H1 (cell line): ENCODE results near the gene TTC27. TPM values are rescaled to one million over a fixed set of nuclear protein-coding genes. Genes with fewer than 3 reads are reported as not detected.

Experiments used
- HDAC2 ChIP-seq, 2 experiments: fragments of 300-600 bp in 1 of 2; sonication (generic) in 1 of 2; IDR thresholded peaks; 2 replicates each; pipeline ENCODE4 v1.6.1; 2011 to 2012; ENCODE audit warnings: low read depth in 2 of 2, low read length in 2 of 2, mild to moderate bottlenecking in 2 of 2, moderate library complexity in 2 of 2, borderline replicate concordance in 1 of 2, inconsistent platforms in 1 of 2
- polyA plus RNA-seq, 7 experiments: library from polyadenylated mRNA; depleted of rRNA in 3 of 7; stranded (reverse) in 5 of 7; unstranded in 2 of 7; fragments of >200 nt in 5 of 7; fragments of 200-250 nt in 2 of 7; gene quantifications; 1 replicate in 5 of 7; 2 replicates in 1 of 7; 4 replicates in 1 of 7; pipeline versions ENCODE4 v1.2.1 to v1.2.3, GENCODE V29; 2011 to 2013; ENCODE audit warnings: missing spikeins in 2 of 7, mixed read lengths in 2 of 7
- total RNA-seq: library from RNA; stranded (reverse); fragmentation: NEBNext Ultra II Directional; extraction: Animal tissue kit (Norgen Biotek cat#: 25700); gene quantifications from 2 replicates; pipeline ENCODE4 v1.2.1, GENCODE V29; 2021

Gene TTC27
- total and polyA plus RNA-seq, 2 of the 8 experiments (the other 6 are each of a cell fraction or from before 2014, with no cell fraction given): 13.8 to 29.1 TPM

DNA sequence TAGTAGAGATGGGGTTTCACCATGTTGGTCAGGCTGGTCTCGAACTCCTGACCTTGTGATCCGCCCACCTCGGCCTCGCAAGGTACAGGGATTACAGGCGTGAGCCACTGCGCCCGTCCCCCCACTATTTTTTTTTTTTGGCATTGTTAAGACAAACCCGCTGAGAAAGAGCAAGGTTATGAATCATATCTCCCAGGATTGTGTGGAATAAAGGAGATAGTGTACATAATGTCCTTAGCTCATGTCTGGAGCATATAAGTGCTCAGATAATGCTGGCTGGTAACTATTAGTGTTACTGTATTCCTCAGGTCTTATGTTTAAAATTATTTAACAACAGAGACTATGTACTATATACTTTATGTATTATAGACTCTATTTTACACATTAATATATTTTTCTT is 36.0 kb downstream of the TTC27 start (continued):
- no peak for TF ChIP-seq HDAC2 (IDR thresholded peaks at IDR 0.05; ENCODE audit: borderline replicate concordance in 1 of 2, low read depth in 2 of 2, low read length in 2 of 2)
